Medulla oblongata (tissue), 1 donor: ENCODE measurements around the gene CCDC12.
A peak's percentile ranks its signal among the peaks of the same experiment; 100 is the strongest.

Experiments
- DNase-seq: peaks from one replicate; pipeline ENCODE4 v3.0.0-alpha.2; 2015; ENCODE audit errors: extremely low spot score

The CCDC12 gene

GRCh38 chr3:46906471-46907058 is 70.0 kb downstream of the CCDC12 start:
- DNase-seq = no peak

DNA sequence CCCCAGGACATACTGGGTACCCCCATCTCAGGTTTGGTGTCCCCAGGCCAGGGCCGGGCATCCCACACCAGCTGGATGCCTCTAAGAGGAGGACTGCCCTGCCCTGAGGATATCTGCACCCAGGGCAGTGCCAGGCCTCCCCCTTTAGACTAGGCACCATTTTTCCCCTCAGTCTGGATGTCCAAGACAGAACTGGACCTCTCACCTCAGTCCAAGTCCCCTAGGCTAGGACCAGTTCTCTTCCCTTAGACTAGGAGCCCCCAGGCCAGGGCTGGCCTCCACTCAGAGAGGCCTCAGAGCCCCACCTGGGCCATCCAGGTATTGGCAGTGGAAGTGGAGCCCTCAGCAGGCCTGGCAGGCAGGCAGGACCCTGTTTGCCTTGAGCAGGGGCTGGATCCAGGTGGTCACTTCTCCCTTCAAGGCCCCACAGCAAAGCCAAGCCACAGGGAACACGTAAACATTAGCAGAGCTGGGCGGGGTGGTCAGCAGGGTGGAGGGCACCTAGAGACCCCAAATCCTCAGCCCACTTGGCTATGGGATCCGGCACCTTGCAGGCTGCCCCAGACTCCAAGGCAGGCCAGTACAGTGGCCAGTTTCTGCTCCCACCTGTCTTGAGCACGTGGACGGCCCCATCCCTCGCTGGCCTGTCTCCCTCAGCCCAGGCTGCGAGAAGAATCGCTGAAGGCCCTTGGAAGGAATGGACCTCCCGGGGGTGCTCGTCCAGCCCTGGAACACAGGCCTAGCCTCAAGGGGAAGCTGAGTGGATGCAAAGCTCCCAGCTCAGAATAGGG is 70.7 kb downstream of the CCDC12 start:
- DNase-seq = no peak

DNA sequence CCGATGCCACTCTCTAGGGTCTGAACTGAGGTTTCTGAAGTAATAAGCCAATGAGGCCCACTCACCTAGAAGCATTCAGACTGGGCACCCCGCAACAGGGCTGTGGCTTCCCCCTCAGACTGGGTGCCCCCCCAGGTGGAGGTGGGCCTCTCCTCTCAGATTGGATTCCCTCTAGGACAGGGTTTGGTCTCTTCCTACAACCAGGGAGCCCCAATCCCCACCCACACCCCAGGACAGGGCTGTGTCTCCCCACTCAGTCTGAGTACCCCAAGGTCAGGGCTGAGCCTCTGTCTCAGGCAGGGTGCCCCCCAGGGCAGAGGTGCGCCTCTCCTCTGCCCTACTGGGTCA is 71.4 kb downstream of the CCDC12 start:
- DNase-seq = no peak

DNA sequence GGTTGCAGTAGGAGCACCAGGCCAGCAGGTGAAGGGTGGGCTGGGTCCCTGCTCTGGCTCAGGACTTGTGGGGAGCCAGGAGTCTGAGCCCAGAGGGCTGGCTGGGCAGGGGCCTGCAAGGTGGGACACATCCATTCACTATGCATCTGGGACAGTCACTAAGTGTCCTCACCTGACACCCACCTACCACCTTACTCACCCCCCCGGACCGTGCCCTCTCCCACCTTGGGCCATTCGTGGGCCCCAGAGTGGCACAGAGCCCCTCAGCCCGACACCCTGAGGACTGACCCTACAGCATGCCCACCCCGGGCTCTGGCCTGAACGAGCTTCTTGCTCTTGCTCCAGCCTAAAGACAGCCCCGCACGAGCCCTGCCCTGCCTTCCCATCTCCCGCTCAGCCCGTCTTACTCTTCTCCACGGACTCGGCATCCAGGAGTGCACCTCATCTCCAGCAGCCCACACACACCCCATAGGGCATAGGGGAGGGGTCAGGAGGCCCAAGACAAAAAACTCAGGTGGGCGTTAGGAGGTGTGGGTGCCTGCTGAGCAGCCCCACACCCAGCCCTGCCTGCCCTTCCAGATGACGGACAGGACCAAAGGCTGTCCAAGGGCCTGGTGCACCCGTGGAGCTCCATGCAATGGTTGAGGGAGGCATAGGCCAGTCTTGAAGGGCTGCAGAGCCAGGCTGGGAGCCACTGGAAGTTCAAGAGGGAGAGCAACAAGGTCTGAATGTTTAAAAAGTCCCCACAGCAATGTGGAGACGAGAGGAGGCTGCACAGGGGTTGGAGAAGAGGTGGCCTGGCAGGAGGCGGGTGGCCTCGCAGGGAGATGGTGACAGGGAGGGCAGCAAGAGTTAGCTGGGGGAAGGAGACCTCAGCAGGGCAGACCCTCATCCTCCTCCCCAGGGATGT is 72.0 kb downstream of the CCDC12 start:
- no peak for DNase-seq

DNA sequence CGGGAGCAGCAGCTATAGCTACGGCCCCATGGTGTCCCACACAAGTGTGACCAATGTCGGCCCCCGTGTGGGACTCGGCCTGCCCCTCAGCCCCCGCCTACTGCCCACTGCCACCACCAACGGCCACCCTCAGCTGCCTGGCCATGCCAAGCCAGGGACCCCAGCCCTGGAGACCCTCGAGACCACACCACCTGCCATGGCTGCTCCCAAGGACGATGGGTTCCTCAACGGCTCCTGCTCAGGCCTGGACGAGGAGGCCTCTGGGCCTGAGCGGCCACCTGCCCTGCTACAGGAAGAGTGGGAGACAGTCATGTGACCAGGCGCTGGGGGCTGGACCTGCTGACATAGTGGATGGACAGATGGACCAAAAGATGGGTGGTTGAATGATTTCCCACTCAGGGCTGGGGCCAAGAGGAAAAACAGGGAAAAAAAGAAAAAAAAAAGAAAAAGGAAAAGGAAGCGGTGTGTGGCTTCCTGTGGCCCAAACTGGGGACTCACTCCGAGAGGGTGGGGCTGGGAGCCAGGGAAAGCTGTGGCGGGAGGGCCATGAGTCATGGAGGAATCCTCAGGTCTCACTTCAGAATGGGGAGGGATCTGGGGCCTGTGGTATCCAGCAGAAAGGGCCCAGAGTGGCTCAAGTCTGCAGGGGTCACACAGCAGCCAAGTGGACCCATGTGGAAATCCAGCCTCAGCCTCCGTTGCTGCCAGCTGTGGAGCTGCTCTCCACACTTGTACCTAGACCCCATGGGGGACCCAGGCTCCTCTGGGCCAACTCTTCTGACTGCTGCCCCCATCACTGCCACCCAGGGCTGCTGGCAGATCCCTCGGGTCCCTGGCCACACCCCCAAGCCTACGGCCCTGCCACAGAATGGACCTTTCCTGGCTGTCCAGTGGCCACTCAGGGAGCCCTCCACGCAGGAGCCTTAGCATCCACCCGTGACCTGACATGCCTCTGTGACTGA is 72.9 kb downstream of the CCDC12 start:
- DNase-seq = no peak

- DNase-seq = no peak
Measured at GRCh38 chr3:46902188-46902631, 74.3 kb downstream of the CCDC12 start.

- DNase-seq = no peak
Measured at GRCh38 chr3:46901591-46902187, 74.9 kb downstream of the CCDC12 start.

DNA sequence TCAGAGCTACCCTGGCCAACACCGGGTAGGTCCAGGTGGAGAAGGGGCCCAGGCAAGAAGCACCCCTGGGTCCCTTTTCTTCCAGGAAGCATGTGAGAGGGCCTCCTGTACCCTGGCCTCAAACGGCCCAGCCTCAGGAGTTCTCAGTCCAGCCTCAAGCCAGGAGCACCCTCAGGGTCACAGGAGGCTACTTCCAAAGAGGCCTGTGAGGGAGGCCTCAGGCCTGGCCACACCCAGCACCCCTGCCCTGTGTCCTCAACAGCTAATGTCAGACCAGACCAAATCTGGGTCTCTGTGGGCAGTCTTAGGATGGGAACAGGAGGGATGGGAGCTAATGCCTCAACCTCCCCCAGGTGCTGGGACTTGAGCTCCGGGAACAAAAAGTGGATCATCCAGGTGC is 75.5 kb downstream of the CCDC12 start:
- DNase-seq = no peak

DNA sequence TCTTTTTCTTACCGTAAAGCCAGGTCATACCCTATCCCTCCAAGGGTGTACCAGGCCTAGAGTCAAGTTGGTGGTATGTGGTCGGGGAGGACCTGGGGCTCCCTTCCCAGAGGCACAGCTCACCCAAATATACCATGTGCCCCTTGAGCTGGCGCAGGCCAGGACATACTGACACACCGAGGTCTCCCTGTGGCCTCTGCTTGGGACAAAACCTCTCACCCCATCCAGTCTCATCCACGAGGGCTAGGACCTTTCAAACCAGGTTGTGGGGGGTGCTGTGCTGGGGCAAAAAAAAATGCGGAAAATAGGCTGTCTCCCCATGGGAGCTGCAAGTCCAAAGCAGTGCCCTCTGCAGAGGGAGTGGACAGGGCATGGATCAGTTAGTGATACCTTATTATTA is 76.2 kb downstream of the CCDC12 start:
- no peak for DNase-seq

DNA sequence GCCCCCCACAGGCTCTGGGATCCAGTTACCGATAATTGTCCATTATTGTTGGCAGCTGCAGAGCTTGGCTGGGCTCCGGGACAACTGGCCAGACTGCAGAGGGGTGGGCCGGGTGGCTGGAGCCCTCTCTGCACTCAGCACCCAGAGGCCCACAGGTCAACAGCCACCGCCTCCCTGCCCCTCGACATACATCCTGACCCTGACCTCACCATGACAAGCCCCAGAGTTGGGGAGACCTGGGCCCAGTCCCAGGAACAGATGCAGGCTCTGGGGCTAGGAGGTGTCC is 76.6 kb downstream of the CCDC12 start:
- peak; percentile 22 for DNase-seq

- DNase-seq = no peak
Measured at GRCh38 chr3:46899151-46900006, 77.2 kb downstream of the CCDC12 start.

DNA sequence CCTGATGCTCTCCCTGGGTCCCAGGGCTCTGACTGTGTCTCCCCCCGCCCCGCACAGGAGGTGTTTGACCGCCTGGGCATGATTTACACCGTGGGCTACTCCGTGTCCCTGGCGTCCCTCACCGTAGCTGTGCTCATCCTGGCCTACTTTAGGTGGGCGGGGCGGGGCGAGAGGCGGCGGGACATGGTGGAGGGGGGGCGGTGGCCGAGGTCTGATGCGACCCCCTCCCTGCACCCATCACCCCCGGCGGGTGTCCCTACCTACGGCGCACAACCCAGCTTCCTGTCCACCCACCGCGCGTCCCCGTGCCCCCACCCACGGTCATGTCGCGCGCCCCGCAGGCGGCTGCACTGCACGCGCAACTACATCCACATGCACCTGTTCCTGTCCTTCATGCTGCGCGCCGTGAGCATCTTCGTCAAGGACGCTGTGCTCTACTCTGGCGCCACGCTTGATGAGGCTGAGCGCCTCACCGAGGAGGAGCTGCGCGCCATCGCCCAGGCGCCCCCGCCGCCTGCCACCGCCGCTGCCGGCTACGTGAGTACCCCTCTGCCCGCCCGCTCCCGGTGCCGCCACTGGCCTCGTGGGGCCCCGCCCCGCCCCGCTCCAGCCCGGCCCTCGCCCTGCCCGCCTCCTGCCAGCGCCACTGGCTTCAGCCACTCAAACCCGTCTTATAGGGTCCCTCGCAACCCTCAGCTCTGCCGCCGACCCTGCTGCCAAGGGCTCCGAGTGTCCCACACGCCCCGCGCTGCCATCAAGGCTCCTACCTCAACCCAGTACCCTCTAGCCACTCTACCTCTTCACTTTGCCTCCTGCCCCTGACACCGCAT is 78.0 kb downstream of the CCDC12 start:
- DNase-seq = no peak

DNA sequence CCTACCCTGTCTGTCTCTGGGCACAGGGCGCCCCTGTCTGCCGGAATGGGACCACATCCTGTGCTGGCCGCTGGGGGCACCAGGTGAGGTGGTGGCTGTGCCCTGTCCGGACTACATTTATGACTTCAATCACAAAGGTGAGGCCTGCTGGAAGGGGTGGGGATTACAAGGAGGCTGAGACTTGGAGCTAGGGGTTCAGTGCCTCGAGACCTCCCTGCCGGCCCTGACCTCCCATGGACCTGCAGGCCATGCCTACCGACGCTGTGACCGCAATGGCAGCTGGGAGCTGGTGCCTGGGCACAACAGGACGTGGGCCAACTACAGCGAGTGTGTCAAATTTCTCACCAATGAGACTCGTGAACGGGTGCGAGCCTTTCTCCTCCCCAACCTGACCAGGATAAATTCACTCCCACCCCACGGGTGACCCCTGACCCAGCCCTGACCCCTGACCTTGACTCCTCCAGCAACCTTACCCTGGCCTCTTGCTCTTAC is 78.7 kb downstream of the CCDC12 start:
- DNase-seq = no peak

DNA sequence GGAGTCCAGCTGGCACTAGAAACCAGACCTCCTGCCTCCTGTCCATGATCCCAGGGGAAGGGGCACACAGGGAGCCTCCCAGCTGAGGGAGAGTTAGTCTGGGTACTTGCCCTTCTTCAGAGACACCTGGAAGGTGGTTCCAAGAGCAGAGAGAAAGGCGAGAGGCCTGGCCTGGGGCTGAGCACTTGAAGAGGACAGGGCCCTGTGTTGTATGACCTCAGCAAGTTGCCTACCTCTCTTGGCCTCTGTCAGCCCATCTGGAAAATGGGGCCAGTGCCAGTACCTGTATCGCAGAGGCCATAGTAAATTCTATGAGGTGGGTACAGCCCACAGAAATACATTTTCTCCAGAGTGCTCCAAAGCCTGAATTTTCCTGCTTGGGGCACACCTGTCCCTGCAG is 79.5 kb downstream of the CCDC12 start:
- DNase-seq = no peak

- DNase-seq = no peak
Measured at GRCh38 chr3:46896386-46896785, 80.2 kb downstream of the CCDC12 start.

DNA sequence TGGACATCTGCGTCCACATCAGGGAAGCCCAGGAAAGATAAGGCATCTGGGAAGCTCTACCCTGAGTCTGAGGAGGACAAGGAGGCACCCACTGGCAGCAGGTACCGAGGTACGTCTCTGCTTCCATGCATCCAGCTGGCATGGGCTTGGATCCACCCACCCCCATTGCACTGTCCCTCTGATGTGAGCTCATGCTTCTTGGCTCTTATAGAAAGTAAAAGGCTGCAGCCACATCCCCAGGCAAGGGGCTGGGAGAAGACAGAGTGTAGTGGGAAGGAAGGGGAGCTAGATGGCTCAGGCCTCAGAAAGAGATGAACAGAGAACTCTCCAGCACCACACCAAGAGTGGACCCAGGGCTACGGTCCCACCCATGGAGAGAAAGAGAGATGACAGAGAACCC is 80.8 kb downstream of the CCDC12 start:
- DNase-seq = no peak

DNA sequence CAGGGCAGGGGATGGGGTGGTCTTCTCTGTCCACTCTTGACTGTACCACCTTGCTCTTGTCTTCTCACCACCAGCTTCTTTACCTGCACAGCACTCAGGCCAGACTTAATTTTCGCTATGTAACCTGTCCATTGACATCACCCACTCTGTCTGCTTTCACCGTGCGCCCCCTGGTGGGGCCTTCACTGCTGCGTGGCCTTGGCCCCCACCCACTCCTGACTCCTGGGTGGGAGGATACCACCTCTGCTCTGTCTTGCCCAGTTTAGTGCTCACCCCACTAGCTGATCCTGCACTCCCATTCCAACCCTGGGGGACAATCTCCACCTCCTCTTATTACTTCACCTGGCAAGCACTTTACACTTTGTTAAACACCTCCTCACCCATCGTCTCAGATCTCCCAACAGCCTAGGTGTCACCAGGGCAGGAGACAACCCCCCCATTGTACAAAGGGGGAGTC is 81.3 kb downstream of the CCDC12 start:
- DNase-seq = peak; percentile 38

DNA sequence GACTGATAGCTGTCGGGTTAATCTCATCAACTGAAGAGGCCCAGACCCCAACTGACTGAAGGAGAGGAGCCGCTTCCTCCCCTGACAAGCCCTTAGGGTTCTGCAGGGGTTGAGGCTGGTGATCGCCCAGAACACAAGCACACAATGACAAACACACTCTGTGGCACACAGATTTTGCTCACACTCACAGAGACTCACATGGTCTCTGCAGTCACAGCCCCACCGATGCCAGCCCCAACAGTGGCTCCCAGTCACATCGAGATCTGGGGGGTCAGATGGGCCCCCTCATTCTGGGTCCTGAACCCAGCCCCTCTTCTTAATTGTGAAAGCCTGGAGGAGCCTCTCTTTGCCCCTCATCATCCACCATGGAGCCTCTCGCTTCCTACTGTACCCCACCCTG is 82.3 kb downstream of the CCDC12 start:
- no peak for DNase-seq

- no peak for DNase-seq
Measured at GRCh38 chr3:46893763-46894162, 82.8 kb downstream of the CCDC12 start.
